GM13977 (cell line): ENCODE results near the gene TMEM187.

ENCODE experiments used
- DNase-seq: peaks from one replicate; pipeline ENCODE4 v3.0.0; 2012; ENCODE audit warnings: low spot score
- in situ Hi-C: fragments of 300-500 bp; cut with MboI; formaldehyde crosslinking; loops from one replicate; pipeline ENCODE4 v1.12.0; 2022; ENCODE audit warnings: low sequenced_read_pairs, low pct_unique_long_range_greater_than_20kb, mixed read lengths, inconsistent platforms; ENCODE audit not compliant: unreplicated experiment
- TF ChIP-seq, protein P1 (sequence below): IDR thresholded peaks from 2 replicates; pipeline ENCODE4 v1.5.1; 2012; ENCODE audit warnings: mild to moderate bottlenecking, control low read depth; ENCODE audit not compliant: insufficient read depth; ENCODE audit errors: extremely low read depth, missing control alignments

Gene TMEM187

DNA sequence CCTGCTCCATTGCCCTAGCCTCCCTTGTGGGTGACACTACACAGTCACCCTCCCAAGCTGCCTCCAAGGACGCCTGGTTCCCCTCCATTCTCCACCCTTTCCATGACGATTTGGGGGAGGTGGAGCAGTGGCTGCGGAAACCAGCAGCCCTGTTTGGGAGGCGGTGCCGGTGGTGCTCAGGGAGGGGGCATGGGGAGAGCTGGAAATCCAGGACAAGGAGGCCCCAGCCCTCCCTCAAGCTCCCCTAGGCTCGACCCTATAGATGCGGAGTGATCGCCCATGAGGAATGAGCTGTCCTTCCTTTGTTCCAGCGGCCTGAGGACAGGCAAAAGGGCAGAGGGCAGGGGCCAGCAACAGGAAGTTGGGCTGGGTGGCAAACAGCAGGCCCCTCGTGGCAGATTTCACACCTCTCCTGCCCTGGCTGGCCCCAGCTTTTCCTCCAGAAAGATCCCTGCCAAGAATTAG is 24.5 kb upstream of the TMEM187 start:
- no peak for DNase-seq
- in situ Hi-C loops = loop anchor here (10.0 to 25.0 kb wide), 2 partner anchors 193 to 986 kb away; no protein-coding TSS in a partner anchor
- TF ChIP-seq, protein P1, sequence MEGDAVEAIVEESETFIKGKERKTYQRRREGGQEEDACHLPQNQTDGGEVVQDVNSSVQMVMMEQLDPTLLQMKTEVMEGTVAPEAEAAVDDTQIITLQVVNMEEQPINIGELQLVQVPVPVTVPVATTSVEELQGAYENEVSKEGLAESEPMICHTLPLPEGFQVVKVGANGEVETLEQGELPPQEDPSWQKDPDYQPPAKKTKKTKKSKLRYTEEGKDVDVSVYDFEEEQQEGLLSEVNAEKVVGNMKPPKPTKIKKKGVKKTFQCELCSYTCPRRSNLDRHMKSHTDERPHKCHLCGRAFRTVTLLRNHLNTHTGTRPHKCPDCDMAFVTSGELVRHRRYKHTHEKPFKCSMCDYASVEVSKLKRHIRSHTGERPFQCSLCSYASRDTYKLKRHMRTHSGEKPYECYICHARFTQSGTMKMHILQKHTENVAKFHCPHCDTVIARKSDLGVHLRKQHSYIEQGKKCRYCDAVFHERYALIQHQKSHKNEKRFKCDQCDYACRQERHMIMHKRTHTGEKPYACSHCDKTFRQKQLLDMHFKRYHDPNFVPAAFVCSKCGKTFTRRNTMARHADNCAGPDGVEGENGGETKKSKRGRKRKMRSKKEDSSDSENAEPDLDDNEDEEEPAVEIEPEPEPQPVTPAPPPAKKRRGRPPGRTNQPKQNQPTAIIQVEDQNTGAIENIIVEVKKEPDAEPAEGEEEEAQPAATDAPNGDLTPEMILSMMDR = no peak

- in situ Hi-C loops = loop anchor here (10.0 to 25.0 kb wide), 2 partner anchors 194 to 987 kb away; no protein-coding TSS in a partner anchor
- no peak for DNase-seq
- TF ChIP-seq, protein P1 = no peak
Observed at GRCh38 chrX:153948847-153949805, 23.4 kb upstream of the TMEM187 start.

GRCh38 chrX:153950127-153950526 is 22.4 kb upstream of the TMEM187 start:
- no peak for DNase-seq
- in situ Hi-C loops = no loop called here
- TF ChIP-seq, protein P1 = no peak

GRCh38 chrX:153951683-153952372 is 20.7 kb upstream of the TMEM187 start:
- in situ Hi-C loops = no loop called here
- TF ChIP-seq, protein P1 = no peak
- DNase-seq = no peak

DNA sequence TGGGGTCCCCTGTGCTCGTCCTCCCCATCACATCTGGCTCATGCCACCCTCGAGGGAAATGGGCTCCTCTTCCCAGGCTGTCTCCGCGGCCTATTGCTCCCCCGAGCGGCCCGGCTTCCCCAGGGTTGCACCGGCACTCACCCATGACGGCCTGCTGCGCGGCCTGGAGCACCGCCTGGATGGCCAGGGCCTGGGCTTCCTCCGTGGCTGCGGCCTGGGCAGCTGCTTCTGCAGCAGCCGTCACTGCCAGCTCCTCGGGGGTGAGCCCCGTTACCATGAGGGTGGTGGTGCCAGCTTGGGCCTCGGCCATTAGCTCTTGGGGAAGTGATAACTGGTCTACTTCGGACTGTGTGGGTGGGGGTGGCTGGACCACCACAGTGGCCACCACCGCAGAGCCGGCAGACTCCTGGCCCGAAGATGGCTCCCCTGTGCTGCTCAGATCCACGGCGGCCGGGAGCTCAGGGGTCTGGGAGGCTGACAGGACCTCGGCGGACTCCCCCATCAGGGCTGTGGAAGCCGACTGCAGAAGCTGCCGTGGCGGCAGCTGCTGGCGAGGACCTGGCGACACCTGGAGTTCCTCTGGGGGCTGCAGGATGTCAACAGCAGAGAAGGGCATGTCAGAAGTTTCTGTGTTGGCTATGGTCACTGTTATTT is 20.1 kb upstream of the TMEM187 start:
- DNase-seq = no peak
- TF ChIP-seq, protein P1 = no peak
- in situ Hi-C loops = no loop called here

DNA sequence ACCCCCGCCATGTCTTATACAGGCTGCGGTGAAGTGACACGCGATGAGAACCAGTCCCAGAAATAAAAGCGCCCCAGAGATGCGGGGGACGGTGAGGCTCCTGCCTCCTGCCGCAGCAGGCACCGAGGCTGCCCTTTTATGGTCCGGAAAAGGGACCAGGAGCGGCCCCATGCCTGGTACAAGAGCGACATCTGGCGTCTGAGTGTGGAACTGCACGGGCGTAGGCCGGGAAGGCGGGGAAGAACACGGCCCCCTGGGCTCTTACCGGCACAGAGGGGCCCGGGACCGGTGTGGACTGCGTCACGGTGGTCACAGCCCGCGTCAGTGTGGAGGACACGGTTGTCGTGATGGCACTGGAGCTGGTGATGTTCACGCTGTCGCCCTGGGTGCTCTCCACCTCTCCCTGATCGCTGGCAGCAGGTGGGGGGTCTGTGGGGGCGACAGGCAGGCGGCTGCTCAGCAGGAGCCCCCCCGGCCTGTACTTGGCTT is 19.2 kb upstream of the TMEM187 start:
- TF ChIP-seq, protein P1 = peak; percentile 98
- in situ Hi-C loops = no loop called here
- DNase-seq = peak; percentile 91
